ENCODE data around the gene RGS12. TPM values are rescaled to one million over a fixed set of nuclear protein-coding genes. Genes with fewer than 3 reads are reported as not detected.
A peak's percentile ranks its signal among the peaks of the same experiment; 100 is the strongest.

The RGS12 gene
- total and polyA plus RNA-seq, 2 of the 13 experiments (the other 11 are each of a cell fraction or from before 2014, with no cell fraction given) = 21.0 to 27.7 TPM

GRCh38 chr4:3286335-3287175 is 6.3 kb upstream of the RGS12 start (continued):
- TF ChIP-seq PRPF4 (IDR thresholded peaks at IDR 0.05; ENCODE audit: low read depth, low read length, poor library complexity, severe bottlenecking) = no peak
- TF ChIP-seq, protein P1, sequence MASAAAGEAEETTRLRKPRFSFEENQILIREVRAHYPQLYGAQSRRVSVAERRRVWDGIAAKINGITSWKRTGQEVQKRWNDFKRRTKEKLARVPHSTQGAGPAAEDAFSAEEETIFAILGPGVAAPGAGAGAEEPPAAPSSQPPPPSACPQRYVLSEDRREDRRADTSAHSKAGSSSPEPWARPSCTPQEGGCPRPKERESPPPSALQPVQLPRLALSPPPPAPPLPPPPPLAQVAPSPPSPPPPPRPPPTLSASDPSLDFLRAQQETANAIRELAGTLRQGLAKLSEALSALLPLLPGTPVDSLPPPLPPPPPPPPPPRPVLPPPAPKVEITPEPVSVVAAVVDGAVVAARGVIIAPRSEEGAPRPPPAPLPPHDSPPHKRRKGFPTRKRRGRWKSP (CRISPR knock-in tag; IDR thresholded peaks at IDR 0.05) = no peak; the same call in none of the 2 replicates
- TF ChIP-seq CAMTA2 (CRISPR knock-in tag; IDR thresholded peaks at IDR 0.05; ENCODE audit: borderline replicate concordance) = 0 out of 2 replicates have a peak, but pooled peaks have one; percentile 41
- peak; percentile 20; the same call in 1 of the 2 replicates for TF ChIP-seq TAF1 (CRISPR knock-in tag; IDR thresholded peaks at IDR 0.05)
- TF ChIP-seq ZBTB34 (CRISPR knock-in tag; IDR thresholded peaks at IDR 0.05) = 0 out of 2 replicates have a peak, but pooled peaks have one; percentile 25
- no peak for TF ChIP-seq NR1H2 (CRISPR knock-in tag; IDR thresholded peaks at IDR 0.05; ENCODE audit: borderline replicate concordance, low read depth)
- no peak for TF ChIP-seq NCOR1 (IDR thresholded peaks at IDR 0.05; ENCODE audit: borderline replicate concordance, low read length)
- TF ChIP-seq, protein P2, sequence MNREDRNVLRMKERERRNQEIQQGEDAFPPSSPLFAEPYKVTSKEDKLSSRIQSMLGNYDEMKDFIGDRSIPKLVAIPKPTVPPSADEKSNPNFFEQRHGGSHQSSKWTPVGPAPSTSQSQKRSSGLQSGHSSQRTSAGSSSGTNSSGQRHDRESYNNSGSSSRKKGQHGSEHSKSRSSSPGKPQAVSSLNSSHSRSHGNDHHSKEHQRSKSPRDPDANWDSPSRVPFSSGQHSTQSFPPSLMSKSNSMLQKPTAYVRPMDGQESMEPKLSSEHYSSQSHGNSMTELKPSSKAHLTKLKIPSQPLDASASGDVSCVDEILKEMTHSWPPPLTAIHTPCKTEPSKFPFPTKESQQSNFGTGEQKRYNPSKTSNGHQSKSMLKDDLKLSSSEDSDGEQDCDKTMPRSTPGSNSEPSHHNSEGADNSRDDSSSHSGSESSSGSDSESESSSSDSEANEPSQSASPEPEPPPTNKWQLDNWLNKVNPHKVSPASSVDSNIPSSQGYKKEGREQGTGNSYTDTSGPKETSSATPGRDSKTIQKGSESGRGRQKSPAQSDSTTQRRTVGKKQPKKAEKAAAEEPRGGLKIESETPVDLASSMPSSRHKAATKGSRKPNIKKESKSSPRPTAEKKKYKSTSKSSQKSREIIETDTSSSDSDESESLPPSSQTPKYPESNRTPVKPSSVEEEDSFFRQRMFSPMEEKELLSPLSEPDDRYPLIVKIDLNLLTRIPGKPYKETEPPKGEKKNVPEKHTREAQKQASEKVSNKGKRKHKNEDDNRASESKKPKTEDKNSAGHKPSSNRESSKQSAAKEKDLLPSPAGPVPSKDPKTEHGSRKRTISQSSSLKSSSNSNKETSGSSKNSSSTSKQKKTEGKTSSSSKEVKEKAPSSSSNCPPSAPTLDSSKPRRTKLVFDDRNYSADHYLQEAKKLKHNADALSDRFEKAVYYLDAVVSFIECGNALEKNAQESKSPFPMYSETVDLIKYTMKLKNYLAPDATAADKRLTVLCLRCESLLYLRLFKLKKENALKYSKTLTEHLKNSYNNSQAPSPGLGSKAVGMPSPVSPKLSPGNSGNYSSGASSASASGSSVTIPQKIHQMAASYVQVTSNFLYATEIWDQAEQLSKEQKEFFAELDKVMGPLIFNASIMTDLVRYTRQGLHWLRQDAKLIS (CRISPR knock-in tag; IDR thresholded peaks at IDR 0.05) = 0 out of 2 replicates have a peak, but pooled peaks have one; percentile 24
- peak; percentile 21; the same call in 1 of the 2 replicates for TF ChIP-seq KDM2A (CRISPR knock-in tag; IDR thresholded peaks at IDR 0.05; ENCODE audit: borderline replicate concordance, low read depth)
- TF ChIP-seq GPN1 (CRISPR knock-in tag; IDR thresholded peaks at IDR 0.05; ENCODE audit: borderline replicate concordance) = no peak
- 0 out of 2 replicates have a peak, but pooled peaks have one; percentile 24 for TF ChIP-seq ZNF558 (CRISPR knock-in tag; IDR thresholded peaks at IDR 0.05; ENCODE audit: borderline replicate concordance)
- TF ChIP-seq ZNF333 (CRISPR knock-in tag; IDR thresholded peaks at IDR 0.05; ENCODE audit: borderline replicate concordance) = peak; percentile 83; the same call in 1 of the 2 replicates
- TF ChIP-seq ZNF317 (CRISPR knock-in tag; IDR thresholded peaks at IDR 0.05) = peak; percentile 62; the same call in 1 of the 2 replicates
- peak; percentile 49; the same call in 1 of the 2 replicates for TF ChIP-seq ARNT2 (CRISPR knock-in tag; IDR thresholded peaks at IDR 0.05; ENCODE audit: low read depth)
- no peak for TF ChIP-seq SRSF1 (optimal IDR thresholded peaks at IDR 0.05; ENCODE audit: low read depth, low read length)

All from HepG2 (cell line).